ENCODE measurements around the gene SLC22A23. TPM values are rescaled to one million over a fixed set of nuclear protein-coding genes. Genes with fewer than 3 reads are reported as not detected.
A peak's percentile ranks its signal among the peaks of the same experiment; 100 is the strongest.

The SLC22A23 gene
- total RNA-seq, 1 experiment from 2014 or later: 38.2 TPM

DNA sequence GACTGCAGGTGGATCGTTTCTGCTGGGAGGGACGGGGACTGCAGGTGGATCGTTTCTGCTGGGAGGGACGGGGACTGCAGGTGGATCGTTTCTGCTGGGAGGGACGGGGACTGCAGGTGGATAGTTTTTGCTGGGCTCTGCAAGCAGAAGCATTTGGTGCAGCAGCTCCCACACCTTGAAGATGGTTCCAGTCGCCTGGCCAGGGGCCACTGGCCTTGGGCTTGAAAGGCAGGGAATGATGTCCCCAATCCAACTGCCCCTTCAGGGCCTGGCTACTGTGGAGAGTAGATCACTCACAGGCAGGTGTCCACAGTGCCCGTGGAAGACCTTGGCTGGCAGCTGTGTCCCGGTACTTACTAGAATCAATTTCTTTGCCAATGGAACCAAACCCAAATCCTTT, 129.9 kb downstream of the SLC22A23 start:
- Mint-ChIP-seq H3K4me3 (no peak overlapping the region), H3K9me3 (no peaks in the 10 kb centered on the region), H3K36me3 (0 out of 2 replicates have a peak, but pooled peaks cover 10% of the 10 kb centered on the region), H3K27me3 (ENCODE audit: low read depth) (no peaks in the 10 kb centered on the region), H3K27ac (peak overlapping the region; percentile 70; the same call in 1 of the 2 replicates), H3K4me1 (peaks cover 55% of the 10 kb centered on the region)
- CTCF ChIA-PET: no interaction called here
- TF ChIP-seq RORB (CRISPR knock-in tag; IDR thresholded peaks at IDR 0.05) (no peak), IRF2 (CRISPR knock-in tag; IDR thresholded peaks at IDR 0.05; ENCODE audit: borderline replicate concordance, low read depth) (no peak), OVOL2 (CRISPR knock-in tag; IDR thresholded peaks at IDR 0.05; ENCODE audit: borderline replicate concordance) (no peak), ZNF317 (CRISPR knock-in tag; IDR thresholded peaks at IDR 0.05; ENCODE audit: borderline replicate concordance, low read depth) (no peak), PRRX2 (CRISPR knock-in tag; IDR thresholded peaks at IDR 0.05) (no peak), NR3C1 (CRISPR knock-in tag; conservative IDR thresholded peaks at IDR 0.05; ENCODE audit: low read depth) (no peak)
- TF ChIP-seq, protein P1, sequence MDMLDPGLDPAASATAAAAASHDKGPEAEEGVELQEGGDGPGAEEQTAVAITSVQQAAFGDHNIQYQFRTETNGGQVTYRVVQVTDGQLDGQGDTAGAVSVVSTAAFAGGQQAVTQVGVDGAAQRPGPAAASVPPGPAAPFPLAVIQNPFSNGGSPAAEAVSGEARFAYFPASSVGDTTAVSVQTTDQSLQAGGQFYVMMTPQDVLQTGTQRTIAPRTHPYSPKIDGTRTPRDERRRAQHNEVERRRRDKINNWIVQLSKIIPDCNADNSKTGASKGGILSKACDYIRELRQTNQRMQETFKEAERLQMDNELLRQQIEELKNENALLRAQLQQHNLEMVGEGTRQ (CRISPR knock-in tag; IDR thresholded peaks at IDR 0.05): no peak
- peak; percentile 15; the same call in 1 of the 2 replicates for ATAC-seq
- no peak for DNase-seq (ENCODE audit: low spot score)
- POLR2A ChIA-PET: no interaction called here

DNA sequence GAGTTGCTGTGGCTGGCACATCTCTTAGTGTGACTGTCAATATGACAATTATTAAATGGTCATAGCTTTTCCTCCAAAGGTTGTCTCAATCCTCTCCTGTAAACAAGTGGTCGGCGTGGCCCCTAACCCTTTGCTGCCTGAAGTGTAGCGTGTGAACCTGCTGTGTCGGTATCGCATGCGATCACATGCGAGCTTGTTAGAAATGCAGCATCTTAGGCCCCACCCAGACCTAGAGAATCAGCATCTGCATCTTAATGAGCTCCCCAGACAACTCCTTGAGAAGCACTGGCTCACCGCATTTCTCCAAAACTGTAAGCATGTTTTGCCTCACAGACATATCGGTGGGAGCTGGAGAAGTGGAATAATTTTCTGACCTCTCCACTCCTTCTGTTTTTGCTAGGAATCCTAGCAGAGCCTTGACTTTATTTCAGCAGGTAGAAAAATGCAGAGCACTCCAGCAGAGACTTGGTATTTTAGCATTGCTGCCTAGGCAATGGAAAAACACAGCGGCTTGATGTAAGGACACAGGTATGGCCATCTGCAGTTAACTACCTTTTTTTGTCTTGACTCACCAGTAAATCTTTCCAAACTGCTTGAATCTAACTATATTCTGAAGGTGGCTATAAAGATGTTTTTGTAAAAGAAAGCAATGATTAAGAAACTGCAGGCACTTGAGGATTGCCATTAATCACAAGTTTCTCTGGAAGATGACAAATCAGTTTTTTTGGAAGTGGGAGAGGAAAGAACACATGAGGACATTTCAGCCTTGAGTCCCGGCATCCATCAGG, 130.5 kb downstream of the SLC22A23 start:
- ATAC-seq: peak; percentile 40; the same call in 1 of the 2 replicates
- no peaks in the 10 kb centered on the region for H3K27me3 Mint-ChIP-seq (ENCODE audit: low read depth)
- no peaks in the 10 kb centered on the region for H3K9me3 Mint-ChIP-seq
- no peak for TF ChIP-seq EMX1 (CRISPR knock-in tag; IDR thresholded peaks at IDR 0.05)
- TF ChIP-seq, protein P2, sequence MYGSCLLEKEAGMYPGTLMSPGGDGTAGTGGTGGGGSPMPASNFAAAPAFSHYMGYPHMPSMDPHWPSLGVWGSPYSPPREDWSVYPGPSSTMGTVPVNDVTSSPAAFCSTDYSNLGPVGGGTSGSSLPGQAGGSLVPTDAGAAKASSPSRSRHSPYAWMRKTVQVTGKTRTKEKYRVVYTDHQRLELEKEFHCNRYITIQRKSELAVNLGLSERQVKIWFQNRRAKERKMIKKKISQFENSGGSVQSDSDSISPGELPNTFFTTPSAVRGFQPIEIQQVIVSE (CRISPR knock-in tag; IDR thresholded peaks at IDR 0.05; ENCODE audit: borderline replicate concordance): no peak
- no peak for TF ChIP-seq ZNF671 (CRISPR knock-in tag; IDR thresholded peaks at IDR 0.05)
- TF ChIP-seq RORB (CRISPR knock-in tag; IDR thresholded peaks at IDR 0.05): no peak
- no peak for TF ChIP-seq MXD4 (CRISPR knock-in tag; IDR thresholded peaks at IDR 0.05; ENCODE audit: borderline replicate concordance)
- TF ChIP-seq, protein P3, sequence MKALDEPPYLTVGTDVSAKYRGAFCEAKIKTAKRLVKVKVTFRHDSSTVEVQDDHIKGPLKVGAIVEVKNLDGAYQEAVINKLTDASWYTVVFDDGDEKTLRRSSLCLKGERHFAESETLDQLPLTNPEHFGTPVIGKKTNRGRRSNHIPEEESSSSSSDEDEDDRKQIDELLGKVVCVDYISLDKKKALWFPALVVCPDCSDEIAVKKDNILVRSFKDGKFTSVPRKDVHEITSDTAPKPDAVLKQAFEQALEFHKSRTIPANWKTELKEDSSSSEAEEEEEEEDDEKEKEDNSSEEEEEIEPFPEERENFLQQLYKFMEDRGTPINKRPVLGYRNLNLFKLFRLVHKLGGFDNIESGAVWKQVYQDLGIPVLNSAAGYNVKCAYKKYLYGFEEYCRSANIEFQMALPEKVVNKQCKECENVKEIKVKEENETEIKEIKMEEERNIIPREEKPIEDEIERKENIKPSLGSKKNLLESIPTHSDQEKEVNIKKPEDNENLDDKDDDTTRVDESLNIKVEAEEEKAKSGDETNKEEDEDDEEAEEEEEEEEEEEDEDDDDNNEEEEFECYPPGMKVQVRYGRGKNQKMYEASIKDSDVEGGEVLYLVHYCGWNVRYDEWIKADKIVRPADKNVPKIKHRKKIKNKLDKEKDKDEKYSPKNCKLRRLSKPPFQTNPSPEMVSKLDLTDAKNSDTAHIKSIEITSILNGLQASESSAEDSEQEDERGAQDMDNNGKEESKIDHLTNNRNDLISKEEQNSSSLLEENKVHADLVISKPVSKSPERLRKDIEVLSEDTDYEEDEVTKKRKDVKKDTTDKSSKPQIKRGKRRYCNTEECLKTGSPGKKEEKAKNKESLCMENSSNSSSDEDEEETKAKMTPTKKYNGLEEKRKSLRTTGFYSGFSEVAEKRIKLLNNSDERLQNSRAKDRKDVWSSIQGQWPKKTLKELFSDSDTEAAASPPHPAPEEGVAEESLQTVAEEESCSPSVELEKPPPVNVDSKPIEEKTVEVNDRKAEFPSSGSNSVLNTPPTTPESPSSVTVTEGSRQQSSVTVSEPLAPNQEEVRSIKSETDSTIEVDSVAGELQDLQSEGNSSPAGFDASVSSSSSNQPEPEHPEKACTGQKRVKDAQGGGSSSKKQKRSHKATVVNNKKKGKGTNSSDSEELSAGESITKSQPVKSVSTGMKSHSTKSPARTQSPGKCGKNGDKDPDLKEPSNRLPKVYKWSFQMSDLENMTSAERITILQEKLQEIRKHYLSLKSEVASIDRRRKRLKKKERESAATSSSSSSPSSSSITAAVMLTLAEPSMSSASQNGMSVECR (CRISPR knock-in tag; IDR thresholded peaks at IDR 0.05; ENCODE audit: borderline replicate concordance): no peak
- 0 out of 2 replicates have a peak, but pooled peaks cover 10% of the 10 kb centered on the region for H3K36me3 Mint-ChIP-seq
- peaks cover 49% of the 10 kb centered on the region for H3K4me1 Mint-ChIP-seq
- ChIA-PET CTCF (interaction anchor here (1.1 kb wide), 1 partner anchor 47 kb away, joined by 4 read pairs; no protein-coding TSS in a partner anchor), POLR2A (no interaction called here)
- no peak for DNase-seq (ENCODE audit: low spot score)
- H3K27ac Mint-ChIP-seq: peak overlapping the region; percentile 70
- no peak overlapping the region for H3K4me3 Mint-ChIP-seq

DNA sequence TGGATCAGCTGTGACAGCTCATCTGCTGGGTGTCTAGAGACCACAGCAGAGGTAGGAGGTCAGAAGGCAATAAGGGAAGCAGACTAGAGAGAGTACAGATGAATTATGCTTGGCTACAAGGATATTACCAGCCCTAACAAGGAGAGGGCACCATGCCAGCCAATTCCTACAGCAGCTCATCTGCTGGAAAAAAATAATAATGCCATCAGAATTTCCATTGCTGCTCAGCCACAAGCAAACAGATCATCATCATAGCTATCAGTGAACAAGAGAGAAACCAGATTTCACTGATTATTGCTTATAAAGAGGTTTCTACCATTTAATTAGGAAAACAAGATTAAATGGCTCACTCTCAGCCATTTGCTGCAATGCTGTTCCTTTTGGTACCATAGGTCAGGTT, 131.6 kb downstream of the SLC22A23 start:
- H3K4me1 Mint-ChIP-seq: peaks cover 40% of the 10 kb centered on the region
- H3K36me3 Mint-ChIP-seq: peaks cover 14% of the 10 kb centered on the region
- TF ChIP-seq NFATC4 (CRISPR knock-in tag; IDR thresholded peaks at IDR 0.05) (no peak), JUN (CRISPR knock-in tag; IDR thresholded peaks at IDR 0.05) (no peak), PRRX2 (CRISPR knock-in tag; IDR thresholded peaks at IDR 0.05) (no peak), ELF4 (CRISPR knock-in tag; IDR thresholded peaks at IDR 0.05; ENCODE audit: low read depth) (no peak)
- TF ChIP-seq, protein P4, sequence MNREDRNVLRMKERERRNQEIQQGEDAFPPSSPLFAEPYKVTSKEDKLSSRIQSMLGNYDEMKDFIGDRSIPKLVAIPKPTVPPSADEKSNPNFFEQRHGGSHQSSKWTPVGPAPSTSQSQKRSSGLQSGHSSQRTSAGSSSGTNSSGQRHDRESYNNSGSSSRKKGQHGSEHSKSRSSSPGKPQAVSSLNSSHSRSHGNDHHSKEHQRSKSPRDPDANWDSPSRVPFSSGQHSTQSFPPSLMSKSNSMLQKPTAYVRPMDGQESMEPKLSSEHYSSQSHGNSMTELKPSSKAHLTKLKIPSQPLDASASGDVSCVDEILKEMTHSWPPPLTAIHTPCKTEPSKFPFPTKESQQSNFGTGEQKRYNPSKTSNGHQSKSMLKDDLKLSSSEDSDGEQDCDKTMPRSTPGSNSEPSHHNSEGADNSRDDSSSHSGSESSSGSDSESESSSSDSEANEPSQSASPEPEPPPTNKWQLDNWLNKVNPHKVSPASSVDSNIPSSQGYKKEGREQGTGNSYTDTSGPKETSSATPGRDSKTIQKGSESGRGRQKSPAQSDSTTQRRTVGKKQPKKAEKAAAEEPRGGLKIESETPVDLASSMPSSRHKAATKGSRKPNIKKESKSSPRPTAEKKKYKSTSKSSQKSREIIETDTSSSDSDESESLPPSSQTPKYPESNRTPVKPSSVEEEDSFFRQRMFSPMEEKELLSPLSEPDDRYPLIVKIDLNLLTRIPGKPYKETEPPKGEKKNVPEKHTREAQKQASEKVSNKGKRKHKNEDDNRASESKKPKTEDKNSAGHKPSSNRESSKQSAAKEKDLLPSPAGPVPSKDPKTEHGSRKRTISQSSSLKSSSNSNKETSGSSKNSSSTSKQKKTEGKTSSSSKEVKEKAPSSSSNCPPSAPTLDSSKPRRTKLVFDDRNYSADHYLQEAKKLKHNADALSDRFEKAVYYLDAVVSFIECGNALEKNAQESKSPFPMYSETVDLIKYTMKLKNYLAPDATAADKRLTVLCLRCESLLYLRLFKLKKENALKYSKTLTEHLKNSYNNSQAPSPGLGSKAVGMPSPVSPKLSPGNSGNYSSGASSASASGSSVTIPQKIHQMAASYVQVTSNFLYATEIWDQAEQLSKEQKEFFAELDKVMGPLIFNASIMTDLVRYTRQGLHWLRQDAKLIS (CRISPR knock-in tag; IDR thresholded peaks at IDR 0.05; ENCODE audit: borderline replicate concordance): no peak
- ATAC-seq: no peak
- H3K9me3 Mint-ChIP-seq: no peaks in the 10 kb centered on the region
- no peak overlapping the region for H3K27ac Mint-ChIP-seq
- ChIA-PET POLR2A (no interaction called here), CTCF (interaction anchor here (0.6 to 1.8 kb wide), 2 partner anchors 86 to 142 kb away, joined by 3 to 4 read pairs; no protein-coding TSS in a partner anchor)
- no peak for DNase-seq (ENCODE audit: low spot score)
- no peaks in the 10 kb centered on the region for H3K27me3 Mint-ChIP-seq (ENCODE audit: low read depth)
- no peak overlapping the region for H3K4me3 Mint-ChIP-seq
